H1 (cell line): Measurements from ENCODE around the gene UPB1. TPM values are rescaled to one million over a fixed set of nuclear protein-coding genes. Genes with fewer than 3 reads are reported as not detected.

Source experiments
- CTCF ChIA-PET: fragments of 300-600 bp; sonication (Branson Sonifier 250); formaldehyde crosslinking; loops from one replicate; lab custom pipeline; 2021; ENCODE audit not compliant: partially characterized antibody; lab: Charles Lee
- POLR2A ChIA-PET: fragments of 300-600 bp; sonication (Branson Sonifier 250); formaldehyde crosslinking; loops from one replicate; lab custom pipeline; 2021; ENCODE audit warnings: inconsistent platforms; ENCODE audit not compliant: partially characterized antibody; lab: Charles Lee
- DNase-seq, 2 experiments: peaks; one replicate each; pipeline versions ENCODE4 v3.0.0 to v3.0.0-alpha.2; 2010 to 2022; ENCODE audit warnings: low spot score in 2 of 2, low read depth in 1 of 2, mixed read lengths in 1 of 2
- FAIRE-seq: peaks from 2 replicates; lab custom pipeline; 2011; peaks lifted over from hg19 to GRCh38; lab: Jason Lieb, UNC
- H2AFZ ChIP-seq: 2 replicates; pipeline ENCODE4 v1.8.1; 2012; ENCODE audit warnings: low read length, inconsistent platforms
- H2AK5ac ChIP-seq: 2 replicates; pipeline ENCODE4 v1.6.1; 2013; ENCODE audit warnings: low read depth, low read length
- H2BK120ac ChIP-seq: replicated peaks from 2 replicates; pipeline ENCODE3; 2013; ENCODE audit warnings: low read depth, low read length, inconsistent platforms
- H2BK12ac ChIP-seq: 2 replicates; pipeline ENCODE4 v1.6.1; 2013; ENCODE audit warnings: low read depth, low read length
- H2BK15ac ChIP-seq: 2 replicates; pipeline ENCODE4 v1.6.1; 2013; ENCODE audit warnings: low read length
- H2BK20ac ChIP-seq: 2 replicates; pipeline ENCODE4 v1.6.1; 2013; ENCODE audit warnings: low read length
- H2BK5ac ChIP-seq: 2 replicates; pipeline ENCODE4 v1.6.1; 2013; ENCODE audit warnings: low read depth, low read length
- H3K14ac ChIP-seq: 2 replicates; pipeline ENCODE4 v1.6.1; 2013; ENCODE audit warnings: inconsistent platforms; ENCODE audit not compliant: insufficient read length
- H3K18ac ChIP-seq: 2 replicates; pipeline ENCODE4 v1.6.1; 2013; ENCODE audit warnings: low read length; ENCODE audit errors: extremely low read depth
- H3K23ac ChIP-seq: 2 replicates; pipeline ENCODE4 v1.6.1; 2013; ENCODE audit warnings: inconsistent platforms; ENCODE audit not compliant: insufficient read length
- H3K23me2 ChIP-seq: 2 replicates; pipeline ENCODE4 v1.6.1; 2013; ENCODE audit warnings: low read depth, low read length
- H3K27ac ChIP-seq: 2 replicates; pipeline ENCODE4 v1.6.1; 2011; ENCODE audit warnings: low read depth, low read length, inconsistent platforms
- H3K27me3 ChIP-seq, 4 experiments: replicated peaks in 1 of 4; 1 replicate in 1 of 4; 2 replicates in 3 of 4; pipeline versions ENCODE4 v1.6.1 to v1.8.1; 2011 to 2013; ENCODE audit warnings: low read length in 3 of 4, mild to moderate bottlenecking in 3 of 4, inconsistent platforms in 2 of 4, mixed read lengths in 2 of 4, moderate library complexity in 1 of 4; ENCODE audit not compliant: control insufficient read depth in 3 of 4, insufficient read depth in 3 of 4; ENCODE audit errors: extremely low read depth in 1 of 4
- H3K36me3 ChIP-seq, 4 experiments: 2 replicates each; pipeline versions ENCODE4 v1.6.1 to v1.8.1; 2011 to 2013; ENCODE audit warnings: mild to moderate bottlenecking in 4 of 4, low read length in 3 of 4, moderate library complexity in 2 of 4, control low read depth in 1 of 4, inconsistent platforms in 1 of 4; ENCODE audit not compliant: insufficient read depth in 4 of 4, control insufficient read depth in 2 of 4
- H3K4ac ChIP-seq: replicated peaks from 2 replicates; pipeline ENCODE3; 2013; ENCODE audit warnings: low read length, low read depth, mixed read lengths, inconsistent platforms; ENCODE audit not compliant: insufficient read length
- H3K4me1 ChIP-seq, 4 experiments: replicated peaks in 1 of 4; 1 replicate in 1 of 4; 2 replicates in 3 of 4; pipeline versions ENCODE4 v1.6.1 to v1.8.1; 2011 to 2013; ENCODE audit warnings: low read length in 3 of 4, inconsistent platforms in 2 of 4, mixed read lengths in 1 of 4; ENCODE audit not compliant: insufficient read depth in 4 of 4, control insufficient read depth in 3 of 4
- H3K4me2 ChIP-seq, 2 experiments: 2 replicates each; pipeline versions ENCODE4 v1.6.1 to v1.8.1; 2011 to 2013; ENCODE audit warnings: low read depth in 2 of 2, low read length in 2 of 2, control low read depth in 1 of 2, inconsistent platforms in 1 of 2, mild to moderate bottlenecking in 1 of 2; ENCODE audit not compliant: insufficient read depth in 1 of 2
- H3K4me3 ChIP-seq, 4 experiments: fragments of 200-600, 300-600 bp in 1 of 4; sonication (generic), shearing (Covaris generic), sonication (Bioruptor Twin) in 1 of 4; 2 replicates each; pipeline versions ENCODE4 v1.5.1 to v1.8.1; 2011 to 2016; ENCODE audit warnings: low read length in 4 of 4, low read depth in 3 of 4, control low read depth in 2 of 4, inconsistent platforms in 2 of 4, mild to moderate bottlenecking in 2 of 4, mixed read lengths in 1 of 4, moderate library complexity in 1 of 4; ENCODE audit not compliant: insufficient read depth in 2 of 4; ENCODE audit errors: extremely low read depth in 1 of 4
- H3K56ac ChIP-seq: replicated peaks from 2 replicates; pipeline ENCODE3; 2013; ENCODE audit warnings: low read depth, mild to moderate bottlenecking, mixed read lengths, low read length, inconsistent platforms; ENCODE audit not compliant: insufficient read length
- H3K79me1 ChIP-seq: 2 replicates; pipeline ENCODE4 v1.6.1; 2013; ENCODE audit warnings: low read depth, low read length, control low read depth
- H3K79me2 ChIP-seq, 2 experiments: 2 replicates each; pipeline versions ENCODE4 v1.6.1 to v1.8.1; 2012 to 2013; ENCODE audit warnings: low read length in 2 of 2, mild to moderate bottlenecking in 2 of 2, inconsistent platforms in 1 of 2; ENCODE audit not compliant: insufficient read depth in 2 of 2, control insufficient read depth in 1 of 2
- H3K9ac ChIP-seq, 4 experiments: replicated peaks in 1 of 4; 1 replicate in 1 of 4; 2 replicates in 3 of 4; pipeline versions ENCODE4 v1.6.1 to v1.8.1; 2011 to 2013; ENCODE audit warnings: low read depth in 3 of 4, low read length in 3 of 4, control low read depth in 2 of 4, mild to moderate bottlenecking in 2 of 4, moderate library complexity in 2 of 4, inconsistent platforms in 1 of 4; ENCODE audit errors: extremely low read depth in 1 of 4
- H3K9me3 ChIP-seq, 2 experiments: 2 replicates each; pipeline versions ENCODE4 v1.6.1 to v1.8.1; 2012 to 2013; ENCODE audit warnings: mild to moderate bottlenecking in 2 of 2, moderate library complexity in 2 of 2, control low read depth in 1 of 2, inconsistent platforms in 1 of 2, low read depth in 1 of 2, low read length in 1 of 2, mixed read lengths in 1 of 2; ENCODE audit not compliant: insufficient read depth in 2 of 2
- H4K20me1 ChIP-seq, 2 experiments: replicated peaks in 1 of 2; 2 replicates each; pipeline versions ENCODE3 to v1.8.1; 2011 to 2013; ENCODE audit warnings: inconsistent platforms in 2 of 2, low read length in 2 of 2, mild to moderate bottlenecking in 1 of 2; ENCODE audit not compliant: insufficient read depth in 2 of 2, control insufficient read depth in 1 of 2
- H4K5ac ChIP-seq: 2 replicates; pipeline ENCODE4 v1.6.1; 2013; ENCODE audit warnings: low read length, low read depth, mixed read lengths, inconsistent platforms; ENCODE audit not compliant: insufficient read length
- H4K8ac ChIP-seq: 2 replicates; pipeline ENCODE4 v1.8.0; 2013; ENCODE audit warnings: mild to moderate bottlenecking, moderate library complexity, low read length, inconsistent platforms; ENCODE audit not compliant: insufficient read depth; ENCODE audit errors: extremely low read depth
- H4K91ac ChIP-seq: replicated peaks from 2 replicates; pipeline ENCODE3; 2013; ENCODE audit warnings: low read length, mixed read lengths, inconsistent platforms; ENCODE audit not compliant: insufficient read length
- ATF2 ChIP-seq: IDR thresholded peaks from 2 replicates; pipeline ENCODE4 v1.6.1; 2012; ENCODE audit warnings: low read length, inconsistent platforms
- HDAC6 ChIP-seq: IDR thresholded peaks from one replicate; pipeline ENCODE4 v1.7.1; 2012; ENCODE audit warnings: low read depth, mild to moderate bottlenecking, inconsistent platforms, low read length, moderate library complexity
- TEAD4 ChIP-seq: IDR thresholded peaks from 2 replicates; pipeline ENCODE4 v1.6.1; 2012; ENCODE audit warnings: low read depth, low read length, inconsistent platforms, mixed read lengths
- WGBS, 2 experiments: shearing (Covaris generic) in 1 of 2; methylation state at CpG; one replicate each; pipeline versions ENCODE4 v1.1.6 to v1.1.7; 2013 to 2015; ENCODE audit warnings: low lambda C conversion rate in 2 of 2, mixed read lengths in 2 of 2, inconsistent platforms in 1 of 2, low coverage in 1 of 2, missing lambda C conversion rate in 1 of 2; ENCODE audit not compliant: insufficient replicate concordance in 2 of 2, insufficient coverage in 1 of 2, insufficient read length in 1 of 2; ENCODE audit errors: extremely low coverage in 1 of 2, missing lambda C conversion rate in 1 of 2; 5-methylcytosine and 5-hydroxymethylcytosine counted together
- polyA plus RNA-seq, 7 experiments: library from polyadenylated mRNA; depleted of rRNA in 3 of 7; stranded (reverse) in 5 of 7; unstranded in 2 of 7; fragments of >200 nt in 5 of 7; fragments of 200-250 nt in 2 of 7; gene quantifications; 1 replicate in 5 of 7; 2 replicates in 1 of 7; 4 replicates in 1 of 7; pipeline versions ENCODE4 v1.2.1 to v1.2.3, GENCODE V29; 2011 to 2013; ENCODE audit warnings: missing spikeins in 2 of 7, mixed read lengths in 2 of 7
- total RNA-seq: library from RNA; stranded (reverse); fragmentation: NEBNext Ultra II Directional; extraction: Animal tissue kit (Norgen Biotek cat#: 25700); gene quantifications from 2 replicates; pipeline ENCODE4 v1.2.1, GENCODE V29; 2021

UPB1 gene
- total and polyA plus RNA-seq, 2 of the 8 experiments (the other 6 are each of a cell fraction or from before 2014, with no cell fraction given): 0.09 TPM; not detected in 1

- FAIRE-seq: no peak
- POLR2A ChIA-PET: interaction anchor here (0.6 to 1.2 kb wide), 2 partner anchors 59 to 472 kb away, joined by 4 to 5 read pairs; partner anchors contain the start of gene CABIN1
These were observed 12.1 kb upstream of the UPB1 start for GRCh38 chr22:24482998-24483397.

More at GRCh38 chr22:24482998-24483397, 12.1 kb upstream of the UPB1 start:
- H3K18ac ChIP-seq: no peak overlapping the region
- no peaks in the 10 kb centered on the region for H3K9me3 ChIP-seq
- H4K5ac ChIP-seq: no peak overlapping the region
- no peak overlapping the region for H4K91ac ChIP-seq
- H2BK120ac ChIP-seq: no peak overlapping the region
- no peak for DNase-seq
- 86% methylated on average over 2 of the region's 2 CpGs; no CpG with 5 or more reads in 1 of the 2 experiments for WGBS, 2 experiments
- no peaks in the 10 kb centered on the region for H3K79me2 ChIP-seq
- H3K27me3 ChIP-seq: no peaks in the 10 kb centered on the region
- H3K56ac ChIP-seq: no peak overlapping the region
- no peaks in the 10 kb centered on the region for H3K36me3 ChIP-seq
- H2BK12ac ChIP-seq: no peak overlapping the region
- no peak overlapping the region for H2AK5ac ChIP-seq
- H3K4ac ChIP-seq: no peak overlapping the region
- H3K23me2 ChIP-seq: no peaks in the 10 kb centered on the region
- TF ChIP-seq HDAC6 (no peak), ATF2 (no peak), TEAD4 (no peak)
- H3K27ac ChIP-seq: no peak overlapping the region
- H3K79me1 ChIP-seq: no peaks in the 10 kb centered on the region
- H3K4me2 ChIP-seq: no peak overlapping the region
- H3K14ac ChIP-seq: no peak overlapping the region
- H2BK20ac ChIP-seq: no peak overlapping the region
- H2AFZ ChIP-seq: no peak overlapping the region
- no peak overlapping the region for H2BK5ac ChIP-seq
- H3K23ac ChIP-seq: no peak overlapping the region
- no peaks in the 10 kb centered on the region; a peak in 2 of 7 replicates for H3K4me1 ChIP-seq
- H3K4me3 ChIP-seq: no peak overlapping the region
- no peak overlapping the region for H2BK15ac ChIP-seq
- H4K8ac ChIP-seq: no peak overlapping the region
- CTCF ChIA-PET: interaction anchor here (1.2 to 2.0 kb wide), 10 partner anchors 8 to 61 kb away, joined by 3 to 9 read pairs (median 5); no protein-coding TSS in a partner anchor
- H4K20me1 ChIP-seq: no peaks in the 10 kb centered on the region
- no peak overlapping the region; a peak in 1 of 7 replicates for H3K9ac ChIP-seq
